CMK (cell line): ENCODE data around the gene IBA57.

Experiments
- DNase-seq: peaks from one replicate; pipeline ENCODE4 v3.0.0-alpha.2; 2010; ENCODE audit warnings: low read depth

Gene IBA57

GRCh38 chr1:228156941-228157728 lies 8.5 kb upstream of the IBA57 start:
- no peak for DNase-seq

- no peak for DNase-seq
Observed at GRCh38 chr1:228157729-228158126, 7.9 kb upstream of the IBA57 start.

GRCh38 chr1:228158151-228159007 lies 7.2 kb upstream of the IBA57 start:
- DNase-seq = no peak

- no peak for DNase-seq
Observed at GRCh38 chr1:228159008-228159665, 6.5 kb upstream of the IBA57 start.

- DNase-seq = no peak
Observed at GRCh38 chr1:228160201-228160761, 5.3 kb upstream of the IBA57 start.

- DNase-seq = no peak
Observed at GRCh38 chr1:228161362-228161761, 4.2 kb upstream of the IBA57 start.

- no peak for DNase-seq
Observed at GRCh38 chr1:228161866-228162265, 3.7 kb upstream of the IBA57 start.

- DNase-seq = no peak
Observed at GRCh38 chr1:228162286-228163006, 3.2 kb upstream of the IBA57 start.

GRCh38 chr1:228163007-228163753 lies 2.4 kb upstream of the IBA57 start:
- no peak for DNase-seq

GRCh38 chr1:228163776-228164519 lies 1.7 kb upstream of the IBA57 start:
- DNase-seq = no peak

GRCh38 chr1:228164561-228165371 lies 838 bp upstream of the IBA57 start:
- DNase-seq = no peak

- no peak for DNase-seq
Observed at GRCh38 chr1:228166170-228166936, 749 bp downstream of the IBA57 start.

- DNase-seq = no peak
Observed at GRCh38 chr1:228168563-228169270, 3.1 kb downstream of the IBA57 start.

GRCh38 chr1:228169345-228169744 lies 3.7 kb downstream of the IBA57 start:
- DNase-seq = no peak

GRCh38 chr1:228170666-228171065 lies 5.1 kb downstream of the IBA57 start:
- DNase-seq = no peak

GRCh38 chr1:228171221-228171891 lies 5.8 kb downstream of the IBA57 start:
- no peak for DNase-seq
